T-helper 2 cell treated with Interferon-gamma antibody and Interleukin-4, amounts not matched to agents 5 μg/mL and 100 μg/mL, for 36 hours (primary cell): ENCODE data around the gene SLC22A4.

Experiments
- DNase-seq: peaks from one replicate; pipeline ENCODE4 v3.0.0; 2021; ENCODE audit warnings: low spot score
- H3K27ac Mint-ChIP-seq: one replicate; pipeline ENCODE4 v1.8.0; 2021; ENCODE audit warnings: mild to moderate bottlenecking, mixed read lengths
- H3K27me3 Mint-ChIP-seq: one replicate; pipeline ENCODE4 v1.8.0; 2021; ENCODE audit warnings: low read depth, mixed read lengths
- H3K36me3 Mint-ChIP-seq: one replicate; pipeline ENCODE4 v1.8.0; 2021; ENCODE audit warnings: low read depth, mixed read lengths
- H3K4me1 Mint-ChIP-seq: one replicate; pipeline ENCODE4 v1.8.0; 2021; ENCODE audit warnings: low read depth, mixed read lengths
- H3K4me3 Mint-ChIP-seq: one replicate; pipeline ENCODE4 v1.8.0; 2022; ENCODE audit warnings: mild to moderate bottlenecking, moderate library complexity, mixed read lengths
- H3K9me3 Mint-ChIP-seq: one replicate; pipeline ENCODE4 v1.8.0; 2021; ENCODE audit warnings: mixed read lengths

The SLC22A4 gene

DNA sequence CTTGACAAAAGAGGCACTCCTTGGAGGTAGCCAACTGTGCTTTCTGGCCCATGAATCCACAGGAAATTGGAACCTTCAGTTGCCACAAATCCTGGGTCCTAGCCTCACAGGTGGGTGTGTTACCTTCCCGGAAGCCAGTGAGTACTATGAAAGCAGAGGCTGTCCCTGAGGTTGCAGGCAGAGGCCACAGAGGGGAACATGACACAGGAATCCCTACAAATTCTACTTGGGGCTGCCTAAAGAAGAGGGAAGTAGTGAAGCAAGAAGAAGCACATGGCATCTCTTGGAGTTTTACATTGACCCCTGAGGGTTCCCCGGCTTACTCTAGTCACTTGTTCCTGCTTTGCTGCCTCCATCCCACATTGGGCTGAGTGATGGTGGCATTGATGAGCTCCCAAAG lies 77.9 kb downstream of the SLC22A4 start:
- Mint-ChIP-seq H3K36me3 (no peaks in the 10 kb centered on the region), H3K9me3 (no peaks in the 10 kb centered on the region), H3K4me3 (no peak overlapping the region), H3K27ac (no peak overlapping the region), H3K27me3 (peaks cover 2% of the 10 kb centered on the region), H3K4me1 (peaks cover 20% of the 10 kb centered on the region)
- DNase-seq = no peak

GRCh38 chr5:132372542-132372941 lies 78.3 kb downstream of the SLC22A4 start:
- Mint-ChIP-seq H3K36me3 (no peaks in the 10 kb centered on the region), H3K4me1 (peaks cover 20% of the 10 kb centered on the region), H3K4me3 (no peak overlapping the region), H3K27ac (no peak overlapping the region), H3K27me3 (peaks cover 2% of the 10 kb centered on the region), H3K9me3 (no peaks in the 10 kb centered on the region)
- no peak for DNase-seq

- H3K4me1 Mint-ChIP-seq = peaks cover 9% of the 10 kb centered on the region
- no peak overlapping the region for H3K4me3 Mint-ChIP-seq
- H3K36me3 Mint-ChIP-seq = no peaks in the 10 kb centered on the region
- H3K9me3 Mint-ChIP-seq = no peaks in the 10 kb centered on the region
- H3K27me3 Mint-ChIP-seq = no peaks in the 10 kb centered on the region
- H3K27ac Mint-ChIP-seq = no peak overlapping the region
- DNase-seq = no peak
Observed at GRCh38 chr5:132375957-132376356, 81.8 kb downstream of the SLC22A4 start.

GRCh38 chr5:132376694-132377641 lies 82.8 kb downstream of the SLC22A4 start:
- Mint-ChIP-seq H3K9me3 (no peaks in the 10 kb centered on the region), H3K27me3 (no peaks in the 10 kb centered on the region), H3K27ac (no peak overlapping the region), H3K36me3 (no peaks in the 10 kb centered on the region), H3K4me1 (peaks cover 3% of the 10 kb centered on the region), H3K4me3 (no peak overlapping the region)
- no peak for DNase-seq

- DNase-seq = no peak
- Mint-ChIP-seq H3K36me3 (no peaks in the 10 kb centered on the region), H3K27me3 (no peaks in the 10 kb centered on the region), H3K9me3 (no peaks in the 10 kb centered on the region), H3K4me1 (peaks cover 1% of the 10 kb centered on the region), H3K27ac (no peak overlapping the region), H3K4me3 (no peak overlapping the region)
Observed at GRCh38 chr5:132377738-132378137, 83.5 kb downstream of the SLC22A4 start.

GRCh38 chr5:132378580-132378979 lies 84.4 kb downstream of the SLC22A4 start:
- no peaks in the 10 kb centered on the region for H3K9me3 Mint-ChIP-seq
- no peaks in the 10 kb centered on the region for H3K27me3 Mint-ChIP-seq
- no peaks in the 10 kb centered on the region for H3K36me3 Mint-ChIP-seq
- H3K4me1 Mint-ChIP-seq = no peaks in the 10 kb centered on the region
- no peak overlapping the region for H3K27ac Mint-ChIP-seq
- no peak for DNase-seq
- no peak overlapping the region for H3K4me3 Mint-ChIP-seq

GRCh38 chr5:132380047-132380446 lies 85.9 kb downstream of the SLC22A4 start:
- Mint-ChIP-seq H3K36me3 (no peaks in the 10 kb centered on the region), H3K27me3 (no peaks in the 10 kb centered on the region), H3K4me3 (no peak overlapping the region), H3K9me3 (no peaks in the 10 kb centered on the region), H3K27ac (no peak overlapping the region), H3K4me1 (no peaks in the 10 kb centered on the region)
- no peak for DNase-seq

GRCh38 chr5:132380741-132381140 lies 86.5 kb downstream of the SLC22A4 start:
- H3K27ac Mint-ChIP-seq = no peak overlapping the region
- H3K4me1 Mint-ChIP-seq = peaks cover 5% of the 10 kb centered on the region
- H3K4me3 Mint-ChIP-seq = no peak overlapping the region
- DNase-seq = no peak
- no peaks in the 10 kb centered on the region for H3K36me3 Mint-ChIP-seq
- H3K9me3 Mint-ChIP-seq = no peaks in the 10 kb centered on the region
- no peaks in the 10 kb centered on the region for H3K27me3 Mint-ChIP-seq

DNA sequence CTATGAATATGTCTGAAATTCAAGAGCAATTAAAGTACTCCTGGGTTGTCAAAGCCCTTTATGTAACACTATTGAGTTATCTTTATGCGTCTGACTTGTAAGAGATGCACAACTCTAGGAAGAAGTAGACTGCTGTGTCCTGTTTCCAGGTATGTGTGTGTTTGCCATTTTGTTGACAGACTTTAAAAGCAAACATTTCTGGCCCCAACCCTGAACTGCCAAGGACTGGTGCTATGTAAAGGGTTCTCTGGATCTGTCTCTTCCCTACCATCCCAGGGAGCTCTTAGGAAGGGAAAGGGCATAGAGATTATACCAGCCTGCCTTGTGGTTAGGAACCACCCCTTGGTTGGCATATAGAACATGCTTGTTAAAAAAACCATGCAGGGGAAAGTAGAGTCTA lies 87.4 kb downstream of the SLC22A4 start:
- DNase-seq = no peak
- no peak overlapping the region for H3K4me3 Mint-ChIP-seq
- no peaks in the 10 kb centered on the region for H3K36me3 Mint-ChIP-seq
- no peak overlapping the region for H3K27ac Mint-ChIP-seq
- no peaks in the 10 kb centered on the region for H3K27me3 Mint-ChIP-seq
- peaks cover 12% of the 10 kb centered on the region for H3K4me1 Mint-ChIP-seq
- no peaks in the 10 kb centered on the region for H3K9me3 Mint-ChIP-seq

DNA sequence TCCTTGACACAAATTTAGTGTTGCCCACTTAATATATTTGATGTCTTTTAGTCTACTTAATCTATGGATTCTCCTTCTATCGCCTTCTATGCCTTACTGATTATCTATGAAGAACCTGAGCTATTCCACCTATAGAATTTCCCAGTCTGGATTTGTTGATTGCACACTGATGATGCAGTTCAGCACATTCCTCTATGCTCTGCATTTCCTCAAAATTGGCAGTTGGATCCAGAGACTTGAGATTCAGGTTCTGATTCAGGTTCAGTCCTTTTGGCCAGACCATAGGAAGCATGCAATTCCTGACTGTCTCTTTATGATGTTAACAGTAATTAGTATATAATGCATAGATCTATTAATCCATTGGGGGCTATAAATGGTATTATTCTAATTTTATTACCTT lies 89.1 kb downstream of the SLC22A4 start:
- Mint-ChIP-seq H3K36me3 (no peaks in the 10 kb centered on the region), H3K27me3 (no peaks in the 10 kb centered on the region), H3K27ac (no peak overlapping the region), H3K9me3 (no peaks in the 10 kb centered on the region), H3K4me1 (peaks cover 22% of the 10 kb centered on the region), H3K4me3 (no peak overlapping the region)
- no peak for DNase-seq

- Mint-ChIP-seq H3K27ac (no peak overlapping the region), H3K9me3 (no peaks in the 10 kb centered on the region), H3K36me3 (no peaks in the 10 kb centered on the region)
Observed at GRCh38 chr5:132383984-132384383, 89.8 kb downstream of the SLC22A4 start.

DNA sequence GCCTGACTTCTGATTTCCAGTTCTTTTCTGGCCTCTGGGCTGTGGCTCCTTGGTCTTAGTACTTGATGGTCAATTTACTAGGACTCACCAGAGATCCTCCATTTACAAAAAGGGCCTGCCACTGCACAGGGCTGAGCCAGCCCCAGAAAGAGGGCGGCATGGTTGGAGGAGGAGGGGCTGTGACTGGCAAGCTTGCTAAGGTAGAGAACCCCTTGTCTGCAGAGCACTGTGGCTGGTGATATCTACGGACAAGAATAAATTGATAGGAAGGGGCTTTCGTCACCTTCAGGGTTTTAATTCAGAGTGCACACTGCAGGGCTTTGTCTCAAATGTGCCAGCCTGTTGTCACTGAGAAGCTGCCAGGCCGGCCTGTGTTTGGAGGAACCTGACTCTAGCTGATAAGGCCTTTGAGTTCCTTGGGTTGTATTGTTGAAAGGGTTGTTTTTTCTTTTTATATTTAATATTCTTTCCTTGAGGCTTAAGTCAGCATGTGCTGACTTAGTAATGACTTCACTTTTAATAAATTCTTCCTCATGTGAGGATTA lies 90.4 kb downstream of the SLC22A4 start:
- Mint-ChIP-seq H3K9me3 (no peaks in the 10 kb centered on the region), H3K36me3 (no peaks in the 10 kb centered on the region), H3K4me3 (no peak overlapping the region), H3K4me1 (peaks cover 26% of the 10 kb centered on the region), H3K27me3 (no peaks in the 10 kb centered on the region), H3K27ac (no peak overlapping the region)
- no peak for DNase-seq

More at GRCh38 chr5:132383984-132384383, 89.8 kb downstream of the SLC22A4 start:
- no peak for DNase-seq
- peaks cover 22% of the 10 kb centered on the region for H3K4me1 Mint-ChIP-seq
- no peaks in the 10 kb centered on the region for H3K27me3 Mint-ChIP-seq
- no peak overlapping the region for H3K4me3 Mint-ChIP-seq

DNA sequence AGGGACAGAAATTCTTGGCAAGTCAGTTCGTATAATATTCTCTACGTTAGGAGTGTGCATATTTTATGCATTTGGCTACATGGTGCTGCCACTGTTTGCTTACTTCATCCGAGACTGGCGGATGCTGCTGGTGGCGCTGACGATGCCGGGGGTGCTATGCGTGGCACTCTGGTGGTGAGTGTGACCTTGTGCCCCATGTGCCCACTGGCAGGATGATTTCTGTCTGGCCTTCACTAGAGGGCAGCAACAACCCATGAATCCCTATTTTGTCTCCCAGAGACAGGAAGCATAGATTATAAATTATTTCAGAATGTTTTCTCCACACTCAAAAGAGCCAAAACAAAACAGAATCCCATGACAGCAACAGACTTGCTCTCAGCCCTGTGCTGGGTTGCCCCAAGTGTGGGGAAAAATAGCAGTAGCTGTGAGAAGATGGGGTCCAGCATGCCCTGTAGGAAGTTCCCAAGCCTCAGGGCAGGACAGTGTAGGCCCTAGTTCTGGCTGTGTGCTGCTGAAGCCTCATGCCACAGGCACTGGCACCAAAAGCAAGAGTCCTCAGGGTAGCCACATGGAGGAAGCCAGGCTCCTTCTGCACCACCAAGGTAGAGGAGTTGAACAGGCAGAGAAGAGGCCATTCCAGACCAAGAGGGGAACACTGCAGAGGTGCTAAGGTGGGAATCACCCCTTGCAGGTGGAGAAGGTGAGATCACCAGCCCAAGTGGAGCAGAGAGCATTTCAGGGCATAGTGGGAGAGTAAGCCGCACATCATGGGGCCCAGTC lies 91.3 kb downstream of the SLC22A4 start:
- Mint-ChIP-seq H3K9me3 (no peaks in the 10 kb centered on the region), H3K36me3 (no peaks in the 10 kb centered on the region), H3K27ac (peak overlapping the region; percentile 66), H3K4me1 (peaks cover 34% of the 10 kb centered on the region), H3K27me3 (no peaks in the 10 kb centered on the region), H3K4me3 (no peak overlapping the region)
- peak; percentile 50 for DNase-seq
